IPS-15b (cell line): ENCODE measurements around the gene PTPRK.

Experiments used
- H3K27me3 ChIP-seq: one replicate; pipeline ENCODE4 v1.6.1; 2013; ENCODE audit warnings: low read length; ENCODE audit not compliant: control insufficient read depth, insufficient read depth
- H3K36me3 ChIP-seq: one replicate; pipeline ENCODE4 v1.6.1; 2013; ENCODE audit warnings: low read length; ENCODE audit not compliant: control insufficient read depth, insufficient read depth
- H3K4me1 ChIP-seq: one replicate; pipeline ENCODE4 v1.6.1; 2013; ENCODE audit warnings: mild to moderate bottlenecking, low read length; ENCODE audit not compliant: control insufficient read depth, insufficient read depth
- H3K4me3 ChIP-seq: one replicate; pipeline ENCODE4 v1.5.1; 2013; ENCODE audit warnings: low read depth, low read length
- H3K9ac ChIP-seq: one replicate; pipeline ENCODE4 v1.6.1; 2013; ENCODE audit warnings: low read depth, mild to moderate bottlenecking, low read length
- H3K9me3 ChIP-seq: one replicate; pipeline ENCODE4 v1.6.1; 2013; ENCODE audit warnings: mild to moderate bottlenecking, low read length; ENCODE audit not compliant: control insufficient read depth, insufficient read depth

The PTPRK gene

DNA sequence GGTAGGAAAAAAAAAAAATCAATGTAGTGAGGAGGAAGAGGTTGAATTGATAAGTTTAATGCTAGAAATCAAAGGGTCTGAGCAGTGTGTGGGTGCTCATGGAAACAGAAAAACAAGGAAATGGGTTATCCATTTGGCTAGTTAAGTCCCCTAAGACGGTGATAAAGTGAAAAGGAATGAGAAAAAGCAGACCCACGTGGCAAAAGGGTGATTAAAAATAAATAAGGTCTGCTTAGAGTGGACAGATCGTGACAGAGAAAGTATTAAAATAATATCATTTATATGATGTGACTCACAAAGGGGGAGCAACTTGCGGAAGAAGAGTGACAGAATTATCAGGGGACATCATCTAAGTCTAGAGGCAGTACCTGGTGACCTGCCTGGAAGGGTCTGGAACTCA, 367.8 kb downstream of the PTPRK start:
- Histone ChIP-seq H3K9me3 (no peaks in the 10 kb centered on the region), H3K9ac (no peak overlapping the region), H3K4me3 (no peak overlapping the region)

DNA sequence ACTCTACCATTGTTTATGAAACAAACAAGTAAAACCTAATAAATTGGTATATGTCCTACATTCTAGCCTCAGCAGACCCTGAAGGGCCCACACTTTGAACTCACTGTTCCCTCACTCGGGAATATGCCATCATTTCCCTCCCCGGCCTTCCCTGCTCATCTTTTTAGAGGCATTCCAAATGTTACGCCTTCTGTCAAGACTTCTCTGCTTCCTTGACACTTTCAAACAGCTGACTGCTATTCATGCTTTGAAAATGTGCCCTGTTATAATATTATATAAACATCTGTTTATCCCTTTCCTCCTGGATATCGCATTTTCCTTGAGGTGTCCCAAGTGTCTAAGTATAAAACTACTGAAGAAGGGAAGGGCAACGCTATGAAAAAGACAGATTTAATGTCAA, 370.0 kb downstream of the PTPRK start:
- Histone ChIP-seq H3K9me3 (no peaks in the 10 kb centered on the region), H3K4me1 (no peaks in the 10 kb centered on the region), H3K36me3 (no peaks in the 10 kb centered on the region), H3K4me3 (no peak overlapping the region), H3K27me3 (no peaks in the 10 kb centered on the region), H3K9ac (no peak overlapping the region)

More for the DNA sequence above, 367.8 kb downstream of the PTPRK start:
- Histone ChIP-seq H3K4me1 (no peaks in the 10 kb centered on the region), H3K27me3 (no peaks in the 10 kb centered on the region), H3K36me3 (no peaks in the 10 kb centered on the region)

DNA sequence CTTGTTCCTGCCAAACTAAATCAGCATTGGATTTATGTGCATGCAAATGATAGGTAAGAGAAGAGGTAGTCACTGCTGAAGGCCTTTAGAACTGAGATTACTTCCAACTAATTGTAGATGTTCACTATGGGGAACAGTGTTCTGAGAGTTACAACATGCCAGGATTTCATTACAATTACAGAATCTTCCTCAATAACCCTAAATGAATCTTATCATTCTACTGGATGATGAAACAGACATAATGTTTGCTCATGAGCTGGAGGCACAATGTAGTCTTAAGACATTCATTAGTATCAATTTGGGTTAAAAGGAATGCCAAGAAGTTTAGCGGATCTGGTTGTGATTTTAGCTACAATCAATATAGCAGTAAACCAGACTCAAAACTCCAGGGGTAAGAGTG, 370.6 kb downstream of the PTPRK start:
- Histone ChIP-seq H3K36me3 (no peaks in the 10 kb centered on the region), H3K4me3 (no peak overlapping the region), H3K9ac (no peak overlapping the region), H3K27me3 (no peaks in the 10 kb centered on the region), H3K9me3 (no peaks in the 10 kb centered on the region), H3K4me1 (no peaks in the 10 kb centered on the region)

DNA sequence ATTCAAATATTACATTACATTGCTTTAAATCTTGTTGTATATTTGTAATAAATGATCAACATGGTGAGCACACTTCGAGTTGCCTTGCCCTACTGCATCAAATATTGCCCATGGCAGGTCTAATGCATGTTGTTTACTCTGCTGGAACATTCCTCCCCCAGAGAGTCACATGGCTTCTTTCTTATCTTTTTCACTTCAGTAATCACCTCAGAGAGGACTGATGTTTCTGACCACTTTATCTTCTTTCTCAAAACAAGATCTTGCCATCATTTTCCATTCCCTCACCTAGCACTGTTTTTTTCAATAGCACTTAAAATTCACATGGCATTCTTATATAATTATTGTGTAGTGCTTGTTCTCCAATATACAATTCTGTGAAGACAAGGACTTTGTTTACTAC, 376.1 kb downstream of the PTPRK start:
- H3K27me3 ChIP-seq = no peaks in the 10 kb centered on the region
- H3K36me3 ChIP-seq = no peaks in the 10 kb centered on the region
- H3K4me1 ChIP-seq = no peaks in the 10 kb centered on the region
- H3K9ac ChIP-seq = no peak overlapping the region
- no peak overlapping the region for H3K4me3 ChIP-seq
- H3K9me3 ChIP-seq = no peaks in the 10 kb centered on the region

DNA sequence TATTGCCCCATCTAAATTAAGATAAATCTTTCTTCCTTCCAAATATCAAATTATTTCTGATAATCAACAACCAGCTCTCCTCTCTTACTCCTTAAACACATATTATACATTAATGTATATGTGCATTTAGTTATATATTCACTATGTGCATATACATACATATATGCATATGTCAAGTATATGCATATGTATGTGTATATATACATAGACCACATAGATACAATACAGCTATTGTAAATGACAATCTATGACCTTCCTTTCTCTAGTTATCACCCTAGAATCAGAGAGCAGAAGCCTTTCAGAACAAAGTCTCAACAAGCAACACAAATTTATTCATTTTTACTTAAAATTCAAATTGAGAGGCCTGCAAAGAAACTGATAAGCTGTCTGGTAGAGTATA, 378.5 kb downstream of the PTPRK start:
- Histone ChIP-seq H3K27me3 (no peaks in the 10 kb centered on the region), H3K9me3 (no peaks in the 10 kb centered on the region), H3K36me3 (no peaks in the 10 kb centered on the region), H3K4me1 (no peaks in the 10 kb centered on the region), H3K9ac (no peak overlapping the region), H3K4me3 (no peak overlapping the region)

DNA sequence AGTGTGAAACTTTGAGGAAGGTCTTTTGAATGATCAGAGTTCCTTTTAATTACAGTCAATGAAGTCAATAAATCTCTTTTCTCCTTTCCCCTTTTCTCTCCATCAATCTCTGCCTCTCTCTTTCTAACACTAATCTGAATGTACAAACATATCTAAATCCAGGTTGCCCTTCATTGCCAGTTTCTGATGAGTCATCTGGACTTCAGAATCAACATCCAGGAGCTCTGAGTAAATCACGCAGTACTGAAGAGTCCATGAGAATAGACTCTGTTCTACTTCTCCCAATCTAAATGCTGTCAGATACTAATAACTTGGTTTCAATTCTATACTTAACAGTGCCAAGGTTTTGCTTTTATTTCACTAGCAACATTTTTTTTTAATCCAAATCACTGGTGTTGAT, 380.9 kb downstream of the PTPRK start:
- Histone ChIP-seq H3K9ac (no peak overlapping the region), H3K9me3 (no peaks in the 10 kb centered on the region)

DNA sequence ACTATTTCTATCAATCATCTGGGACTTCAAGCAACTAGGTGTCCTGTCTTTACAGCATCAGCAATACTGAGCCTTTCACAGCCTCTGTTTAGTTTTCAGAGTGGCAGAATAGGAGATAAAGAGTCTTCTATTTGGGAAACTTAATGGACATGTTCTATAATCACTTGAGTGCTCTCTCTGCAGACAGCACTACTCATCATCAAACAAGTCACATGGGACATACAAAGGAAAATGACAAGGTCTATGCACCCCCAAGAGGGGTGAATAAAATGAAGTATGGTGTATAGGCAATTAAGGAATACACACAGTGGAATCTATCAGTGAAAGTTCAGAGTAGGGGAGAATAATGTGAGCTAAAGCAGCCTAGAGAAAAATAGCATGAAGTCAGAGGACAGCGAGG, 381.7 kb downstream of the PTPRK start:
- no peaks in the 10 kb centered on the region for H3K9me3 ChIP-seq
- H3K36me3 ChIP-seq = no peaks in the 10 kb centered on the region
- no peaks in the 10 kb centered on the region for H3K27me3 ChIP-seq
- no peak overlapping the region for H3K4me3 ChIP-seq
- H3K9ac ChIP-seq = no peak overlapping the region
- H3K4me1 ChIP-seq = no peaks in the 10 kb centered on the region

More for the DNA sequence above, 380.9 kb downstream of the PTPRK start:
- Histone ChIP-seq H3K27me3 (no peaks in the 10 kb centered on the region), H3K4me1 (no peaks in the 10 kb centered on the region), H3K4me3 (no peak overlapping the region), H3K36me3 (no peaks in the 10 kb centered on the region)

DNA sequence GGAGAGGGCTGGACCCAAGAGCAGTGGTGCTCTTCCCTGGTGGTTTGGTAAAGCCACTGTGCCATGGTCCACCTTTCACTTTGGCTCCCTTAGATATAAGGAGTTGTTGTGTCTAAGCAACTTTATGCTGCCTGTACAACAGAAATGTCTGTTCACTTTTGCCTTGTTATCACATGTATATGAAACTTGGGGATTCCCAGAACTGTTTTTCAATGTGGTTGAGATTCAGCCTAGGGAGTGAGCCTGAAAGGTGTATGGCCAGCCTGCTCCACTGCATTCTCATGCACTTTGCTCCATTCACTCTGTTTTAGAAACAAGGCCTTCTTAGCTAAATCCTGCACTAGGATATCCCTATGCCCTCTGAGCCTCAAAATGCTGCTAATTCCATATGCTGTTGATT, 385.1 kb downstream of the PTPRK start:
- Histone ChIP-seq H3K9me3 (no peaks in the 10 kb centered on the region), H3K4me1 (no peaks in the 10 kb centered on the region), H3K36me3 (no peaks in the 10 kb centered on the region), H3K9ac (no peak overlapping the region), H3K4me3 (no peak overlapping the region), H3K27me3 (no peaks in the 10 kb centered on the region)

DNA sequence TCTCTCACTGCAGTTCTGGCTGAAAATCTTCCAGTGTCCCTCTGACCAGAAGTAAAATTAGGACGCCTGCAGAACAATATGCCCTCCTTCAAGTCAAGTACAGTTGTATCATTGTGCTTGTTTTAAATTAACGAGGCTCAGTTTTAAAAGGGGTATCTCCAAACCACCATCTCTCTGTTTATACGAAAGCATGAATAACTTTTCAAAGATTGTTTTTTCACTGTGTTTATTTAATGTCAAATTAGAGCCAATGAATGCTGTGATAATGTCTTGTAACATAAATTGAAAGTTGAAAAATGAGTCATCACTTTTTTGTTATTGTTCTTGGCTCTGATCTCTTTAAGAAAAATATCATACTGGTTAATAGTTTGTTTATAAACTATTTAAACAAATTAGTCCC, 388.8 kb downstream of the PTPRK start:
- Histone ChIP-seq H3K4me1 (no peaks in the 10 kb centered on the region), H3K9me3 (no peaks in the 10 kb centered on the region), H3K36me3 (no peaks in the 10 kb centered on the region), H3K4me3 (no peak overlapping the region), H3K27me3 (no peaks in the 10 kb centered on the region), H3K9ac (no peak overlapping the region)

DNA sequence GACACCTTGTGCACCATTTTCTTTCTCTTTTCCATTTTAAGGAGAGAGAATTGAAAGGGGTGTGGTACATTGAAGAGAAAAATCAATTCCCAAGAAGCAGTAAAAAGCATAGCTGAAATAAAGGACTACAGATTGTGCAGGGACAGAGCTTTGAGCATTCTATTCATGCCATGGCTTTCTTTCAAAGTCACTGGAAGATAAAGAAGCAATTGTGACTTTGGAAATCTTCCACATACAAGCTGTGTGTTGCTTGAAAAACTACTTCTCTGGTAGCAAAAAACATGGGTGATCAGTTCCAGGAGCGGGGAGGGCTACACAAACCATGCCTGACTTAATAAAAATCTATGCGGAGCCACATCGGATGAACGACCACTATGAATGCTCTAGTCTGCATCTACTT, 389.4 kb downstream of the PTPRK start:
- Histone ChIP-seq H3K4me1 (no peaks in the 10 kb centered on the region), H3K36me3 (no peaks in the 10 kb centered on the region), H3K9ac (no peak overlapping the region), H3K4me3 (no peak overlapping the region), H3K9me3 (no peaks in the 10 kb centered on the region), H3K27me3 (no peaks in the 10 kb centered on the region)

DNA sequence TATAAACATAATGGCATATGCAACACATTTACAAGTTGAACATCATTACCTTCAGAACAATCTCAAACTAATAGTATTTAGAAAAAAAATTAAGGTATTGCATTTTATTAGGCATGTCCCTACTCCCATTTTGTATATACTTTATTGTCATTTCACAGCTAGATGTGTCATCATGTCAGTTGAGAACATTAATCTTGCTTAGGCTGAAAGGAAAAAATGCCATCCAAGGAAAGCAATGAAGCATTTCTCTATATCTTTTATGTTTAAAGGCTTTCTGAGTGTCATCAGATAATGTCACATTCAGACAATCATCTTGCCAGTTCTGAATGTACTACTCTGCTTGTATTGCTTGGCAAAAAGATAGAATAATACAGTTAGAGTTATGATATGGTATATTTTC, 390.7 kb downstream of the PTPRK start:
- Histone ChIP-seq H3K9me3 (no peaks in the 10 kb centered on the region), H3K27me3 (no peaks in the 10 kb centered on the region), H3K4me1 (no peaks in the 10 kb centered on the region), H3K4me3 (no peak overlapping the region), H3K36me3 (no peaks in the 10 kb centered on the region), H3K9ac (no peak overlapping the region)

DNA sequence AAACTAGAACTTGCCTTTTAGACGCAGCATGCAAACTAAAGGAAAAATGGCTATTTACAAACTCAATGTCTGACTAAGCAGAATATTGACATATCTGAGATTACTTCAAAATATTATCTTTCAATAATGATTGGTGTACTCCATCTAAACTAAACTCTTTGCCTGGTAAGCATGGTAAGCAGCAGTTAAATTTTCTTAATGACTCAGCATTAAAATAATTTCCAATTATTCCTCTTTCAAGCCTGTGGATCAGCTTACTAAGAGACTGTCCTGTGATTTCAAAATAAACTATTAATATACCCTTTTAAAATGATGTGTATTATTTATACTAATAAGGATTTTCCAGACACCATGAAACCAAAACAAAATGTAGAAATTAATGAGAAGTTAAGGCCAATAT, 392.7 kb downstream of the PTPRK start:
- no peaks in the 10 kb centered on the region for H3K4me1 ChIP-seq
- no peaks in the 10 kb centered on the region for H3K36me3 ChIP-seq
- H3K27me3 ChIP-seq = no peaks in the 10 kb centered on the region
- H3K9ac ChIP-seq = no peak overlapping the region
- H3K4me3 ChIP-seq = no peak overlapping the region
- H3K9me3 ChIP-seq = no peaks in the 10 kb centered on the region

DNA sequence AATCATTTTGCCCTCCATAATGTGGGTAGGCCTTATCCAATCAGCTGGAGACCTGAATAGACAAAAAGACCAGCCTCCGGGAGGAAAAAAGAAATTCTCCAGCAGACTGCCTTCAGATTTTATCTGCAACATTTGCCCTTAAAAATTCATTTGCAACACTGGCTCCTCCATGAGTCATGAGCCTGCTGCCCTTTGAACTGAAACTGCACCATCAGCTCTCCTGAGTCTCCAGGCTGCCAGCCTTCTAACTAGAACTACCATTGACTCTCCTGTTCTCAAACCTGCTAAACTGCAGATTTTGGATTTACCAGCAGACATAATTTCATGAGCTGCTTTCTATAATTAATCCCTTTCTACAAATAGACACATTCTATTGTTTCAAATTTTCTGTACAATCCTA, 395.7 kb downstream of the PTPRK start:
- Histone ChIP-seq H3K4me3 (no peak overlapping the region), H3K36me3 (no peaks in the 10 kb centered on the region), H3K9ac (no peak overlapping the region), H3K9me3 (no peaks in the 10 kb centered on the region), H3K27me3 (no peaks in the 10 kb centered on the region), H3K4me1 (no peaks in the 10 kb centered on the region)
